ENCODE data around the gene SLC44A4. TPM values are rescaled to one million over a fixed set of nuclear protein-coding genes. Genes with fewer than 3 reads are reported as not detected.

The SLC44A4 gene
- total RNA-seq, 1 experiment from 2014 or later = not detected

- ChIA-PET POLR2A (ENCODE audit: low non-redundant PET) (no interaction called here), CTCF (no interaction called here)
- H3K27ac ChIP-seq (ENCODE audit: low read depth, low read length, poor library complexity, severe bottlenecking) = no peak overlapping the region
- TF ChIP-seq, protein P1, sequence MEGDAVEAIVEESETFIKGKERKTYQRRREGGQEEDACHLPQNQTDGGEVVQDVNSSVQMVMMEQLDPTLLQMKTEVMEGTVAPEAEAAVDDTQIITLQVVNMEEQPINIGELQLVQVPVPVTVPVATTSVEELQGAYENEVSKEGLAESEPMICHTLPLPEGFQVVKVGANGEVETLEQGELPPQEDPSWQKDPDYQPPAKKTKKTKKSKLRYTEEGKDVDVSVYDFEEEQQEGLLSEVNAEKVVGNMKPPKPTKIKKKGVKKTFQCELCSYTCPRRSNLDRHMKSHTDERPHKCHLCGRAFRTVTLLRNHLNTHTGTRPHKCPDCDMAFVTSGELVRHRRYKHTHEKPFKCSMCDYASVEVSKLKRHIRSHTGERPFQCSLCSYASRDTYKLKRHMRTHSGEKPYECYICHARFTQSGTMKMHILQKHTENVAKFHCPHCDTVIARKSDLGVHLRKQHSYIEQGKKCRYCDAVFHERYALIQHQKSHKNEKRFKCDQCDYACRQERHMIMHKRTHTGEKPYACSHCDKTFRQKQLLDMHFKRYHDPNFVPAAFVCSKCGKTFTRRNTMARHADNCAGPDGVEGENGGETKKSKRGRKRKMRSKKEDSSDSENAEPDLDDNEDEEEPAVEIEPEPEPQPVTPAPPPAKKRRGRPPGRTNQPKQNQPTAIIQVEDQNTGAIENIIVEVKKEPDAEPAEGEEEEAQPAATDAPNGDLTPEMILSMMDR (conservative IDR thresholded peaks at IDR 0.05; ENCODE audit: low read depth, low read length) = no peak
- TF ChIP-seq EZH2 (IDR thresholded peaks at IDR 0.05; ENCODE audit: borderline replicate concordance, low read depth, low read length, poor library complexity, severe bottlenecking) = no peak
- no peaks in the 10 kb centered on the region for H3K4me1 ChIP-seq (ENCODE audit: insufficient read depth, low read length, poor library complexity, severe bottlenecking)
- DNase-seq (ENCODE audit: low spot score) = no peak
- H3K27me3 ChIP-seq (replicated peaks; ENCODE audit: insufficient read depth, low read depth, low read length, poor library complexity) = no peaks in the 10 kb centered on the region
- BruUV-seq (replicated peaks) = no TSS peak
- intact Hi-C loops (cut with micrococcal nuclease; ENCODE audit: unreplicated experiment) = no loop called here
- H3K36me3 ChIP-seq (ENCODE audit: insufficient read depth, low read length, poor library complexity, severe bottlenecking) = no peaks in the 10 kb centered on the region
- no peak overlapping the region for H3K4me3 ChIP-seq (ENCODE audit: low read depth, low read length, poor library complexity, severe bottlenecking)
- H3K9me3 ChIP-seq (ENCODE audit: low read depth, low read length, poor library complexity, severe bottlenecking) = no peaks in the 10 kb centered on the region
These were observed 27.3 kb downstream of the SLC44A4 start for GRCh38 chr6:31851485-31851832.

DNA sequence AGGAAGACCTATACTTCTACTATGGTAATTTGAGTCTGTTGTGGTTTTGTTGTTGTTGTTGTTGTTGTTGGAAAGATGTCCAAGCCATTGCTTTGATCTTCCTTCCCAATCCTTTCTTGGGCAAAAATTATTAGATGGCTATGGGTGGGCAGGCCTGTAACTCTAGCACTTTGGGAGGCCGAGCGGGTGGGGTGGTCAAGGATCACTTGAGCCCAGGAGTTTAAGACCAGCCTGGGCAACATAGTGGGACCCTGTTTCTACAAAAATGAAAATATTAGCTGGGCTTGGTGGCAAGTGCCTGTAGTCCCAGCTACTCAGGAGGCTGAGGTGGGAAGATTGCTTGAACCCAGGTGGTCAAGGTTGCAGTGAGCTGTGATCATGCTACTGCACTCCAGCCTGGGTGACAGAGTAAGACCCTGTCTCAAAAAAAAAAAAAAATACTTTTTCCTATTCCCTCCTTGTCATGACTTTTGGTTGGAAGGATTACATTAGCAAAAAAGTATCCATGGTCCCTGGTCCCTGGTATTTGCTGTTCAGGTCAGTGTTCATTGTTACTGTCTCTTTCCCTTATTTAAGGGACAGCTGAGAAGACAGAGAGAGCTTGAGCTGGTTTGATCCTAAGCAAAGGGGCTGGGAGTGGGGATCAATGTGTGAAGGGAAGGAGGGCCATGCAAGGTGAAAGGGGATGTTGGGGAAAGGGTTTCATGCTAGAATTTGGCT is 27.9 kb downstream of the SLC44A4 start:
- Histone ChIP-seq H3K9me3 (ENCODE audit: low read depth, low read length, poor library complexity, severe bottlenecking) (no peaks in the 10 kb centered on the region), H3K27ac (ENCODE audit: low read depth, low read length, poor library complexity, severe bottlenecking) (no peak overlapping the region), H3K4me1 (ENCODE audit: insufficient read depth, low read length, poor library complexity, severe bottlenecking) (no peaks in the 10 kb centered on the region), H3K27me3 (replicated peaks; ENCODE audit: insufficient read depth, low read depth, low read length, poor library complexity) (no peaks in the 10 kb centered on the region), H3K36me3 (ENCODE audit: insufficient read depth, low read length, poor library complexity, severe bottlenecking) (no peaks in the 10 kb centered on the region), H3K4me3 (ENCODE audit: low read depth, low read length, poor library complexity, severe bottlenecking) (no peak overlapping the region)
- CTCF ChIA-PET = no interaction called here
- no peak for TF ChIP-seq EZH2 (IDR thresholded peaks at IDR 0.05; ENCODE audit: borderline replicate concordance, low read depth, low read length, poor library complexity, severe bottlenecking)
- TF ChIP-seq, protein P1 (conservative IDR thresholded peaks at IDR 0.05; ENCODE audit: low read depth, low read length) = no peak
- POLR2A ChIA-PET (ENCODE audit: low non-redundant PET) = no interaction called here
- intact Hi-C loops (cut with micrococcal nuclease; ENCODE audit: unreplicated experiment) = no loop called here
- no TSS peak for BruUV-seq (replicated peaks)
- DNase-seq (ENCODE audit: low spot score) = no peak

GRCh38 chr6:31847276-31847978 is 31.4 kb downstream of the SLC44A4 start:
- TF ChIP-seq EZH2 (IDR thresholded peaks at IDR 0.05; ENCODE audit: borderline replicate concordance, low read depth, low read length, poor library complexity, severe bottlenecking) = no peak
- TF ChIP-seq, protein P1 (conservative IDR thresholded peaks at IDR 0.05; ENCODE audit: low read depth, low read length) = no peak
- no peak overlapping the region for H3K27ac ChIP-seq (ENCODE audit: low read depth, low read length, poor library complexity, severe bottlenecking)
- H3K36me3 ChIP-seq (ENCODE audit: insufficient read depth, low read length, poor library complexity, severe bottlenecking) = no peaks in the 10 kb centered on the region
- BruUV-seq (replicated peaks) = no TSS peak
- H3K4me3 ChIP-seq (ENCODE audit: low read depth, low read length, poor library complexity, severe bottlenecking) = no peak overlapping the region
- intact Hi-C loops (cut with micrococcal nuclease; ENCODE audit: unreplicated experiment) = no loop called here
- no peaks in the 10 kb centered on the region for H3K27me3 ChIP-seq (replicated peaks; ENCODE audit: insufficient read depth, low read depth, low read length, poor library complexity)
- H3K4me1 ChIP-seq (ENCODE audit: insufficient read depth, low read length, poor library complexity, severe bottlenecking) = no peaks in the 10 kb centered on the region
- CTCF ChIA-PET = no interaction called here
- DNase-seq (ENCODE audit: low spot score) = no peak
- no peaks in the 10 kb centered on the region for H3K9me3 ChIP-seq (ENCODE audit: low read depth, low read length, poor library complexity, severe bottlenecking)
- POLR2A ChIA-PET (ENCODE audit: low non-redundant PET) = interaction anchor here (0.5 kb wide), 1 partner anchor 195 kb away, joined by 5 read pairs; no protein-coding TSS in a partner anchor

Measured in A673 (cell line).